IMR-90 (cell line): ENCODE data around the gene KLF2. TPM values are rescaled to one million over a fixed set of nuclear protein-coding genes. Genes with fewer than 3 reads are reported as not detected.

ENCODE experiments used
- ATAC-seq: fragments of 200-7000 bp; cut with Tn5 transposase; 2 replicates; pipeline ENCODE4 v1.9.1; 2020; ENCODE audit warnings: low read depth, mild to moderate bottlenecking, moderate library complexity
- BruUV-seq: library from RNA; stranded (reverse); fragments of 400-500 nt; replicated peaks from 2 replicates; lab custom pipeline; 2021; lab: Mats Ljungman, UMichigan
- CTCF ChIA-PET: fragments of 300-600 bp; formaldehyde crosslinking; extraction: SDS; loops from one replicate; lab custom pipeline; 2021; ENCODE audit warnings: antibody characterized with exemption; lab: Yijun Ruan, JAX
- POLR2A ChIA-PET: fragments of 300-600 bp; sonication (Branson Sonifier 250); formaldehyde crosslinking; loops from one replicate; lab custom pipeline; 2022; ENCODE audit warnings: antibody characterized with exemption; ENCODE audit not compliant: unreplicated experiment; lab: Charles Lee
- DNase-seq: peaks from one replicate; pipeline ENCODE4 v3.0.0; 2013
- H2AFZ ChIP-seq: replicated peaks from 2 replicates; pipeline ENCODE3; 2013; ENCODE audit warnings: low read length, mild to moderate bottlenecking; ENCODE audit not compliant: poor library complexity
- H2AK5ac ChIP-seq: 2 replicates; pipeline ENCODE4 v1.6.1; 2013; ENCODE audit warnings: low read depth, low read length, inconsistent platforms
- H2AK9ac ChIP-seq: replicated peaks from 2 replicates; pipeline ENCODE3; 2013; ENCODE audit warnings: mild to moderate bottlenecking, low read depth, low read length, moderate library complexity; ENCODE audit not compliant: poor library complexity
- H2BK120ac ChIP-seq: 2 replicates; pipeline ENCODE4 v1.6.1; 2013; ENCODE audit warnings: low read depth, low read length, inconsistent platforms
- H2BK15ac ChIP-seq: 3 replicates; pipeline ENCODE4 v1.6.1; 2013; ENCODE audit warnings: low read depth, low read length, inconsistent platforms
- H2BK20ac ChIP-seq: 2 replicates; pipeline ENCODE4 v1.6.1; 2013; ENCODE audit warnings: low read depth, mild to moderate bottlenecking, inconsistent platforms, low read length, moderate library complexity
- H2BK5ac ChIP-seq: 2 replicates; pipeline ENCODE4 v1.6.1; 2013; ENCODE audit warnings: mild to moderate bottlenecking, low read depth, low read length, inconsistent platforms; ENCODE audit not compliant: poor library complexity, severe bottlenecking
- H3K14ac ChIP-seq: replicated peaks from 2 replicates; pipeline ENCODE4 v1.6.1; 2013; ENCODE audit warnings: low read depth, low read length, inconsistent platforms
- H3K18ac ChIP-seq: 2 replicates; pipeline ENCODE4 v1.6.1; 2013; ENCODE audit warnings: low read depth, low read length, control low read depth
- H3K23ac ChIP-seq: 2 replicates; pipeline ENCODE4 v1.6.1; 2013; ENCODE audit warnings: low read depth, low read length, inconsistent platforms
- H3K27ac ChIP-seq: 2 replicates; pipeline ENCODE4 v1.5.1; 2013; ENCODE audit warnings: mild to moderate bottlenecking, control low read depth, low read length; ENCODE audit not compliant: insufficient read depth
- H3K27me3 ChIP-seq: 2 replicates; pipeline ENCODE4 v1.6.1; 2013; ENCODE audit warnings: low read length; ENCODE audit not compliant: control insufficient read depth, insufficient read depth
- H3K36me3 ChIP-seq: 2 replicates; pipeline ENCODE4 v1.6.1; 2013; ENCODE audit warnings: low read length, mixed read lengths; ENCODE audit not compliant: control insufficient read depth, insufficient read depth
- H3K4ac ChIP-seq: 2 replicates; pipeline ENCODE4 v1.6.1; 2013; ENCODE audit warnings: low read depth, low read length, inconsistent platforms
- H3K4me1 ChIP-seq: 2 replicates; pipeline ENCODE4 v1.6.1; 2013; ENCODE audit warnings: low read length, mixed read lengths; ENCODE audit not compliant: control insufficient read depth, insufficient read depth
- H3K4me2 ChIP-seq: 2 replicates; pipeline ENCODE4 v1.6.1; 2013; ENCODE audit warnings: low read depth, mild to moderate bottlenecking, control low read depth, low read length, moderate library complexity
- H3K4me3 ChIP-seq: 2 replicates; pipeline ENCODE4 v1.5.1; 2013; ENCODE audit warnings: low read depth, mild to moderate bottlenecking, control low read depth, low read length, moderate library complexity; ENCODE audit not compliant: insufficient read depth
- H3K56ac ChIP-seq: 2 replicates; pipeline ENCODE4 v1.6.1; 2013; ENCODE audit warnings: low read length, inconsistent platforms; ENCODE audit not compliant: insufficient read depth; ENCODE audit errors: extremely low read depth
- H3K79me1 ChIP-seq, 2 experiments: 2 replicates each; pipeline ENCODE4 v1.6.1; 2013; ENCODE audit warnings: low read length in 2 of 2, inconsistent platforms in 1 of 2, low read depth in 1 of 2
- H3K9ac ChIP-seq: 2 replicates; pipeline ENCODE4 v1.6.1; 2013; ENCODE audit warnings: low read depth, low read length, control low read depth
- H3K9me1 ChIP-seq: 2 replicates; pipeline ENCODE4 v1.6.1; 2013; ENCODE audit warnings: low read length, inconsistent platforms; ENCODE audit not compliant: insufficient read depth
- H3K9me3 ChIP-seq: 2 replicates; pipeline ENCODE4 v1.6.1; 2013; ENCODE audit warnings: low read length; ENCODE audit not compliant: control insufficient read depth, insufficient read depth
- H4K20me1 ChIP-seq: 2 replicates; pipeline ENCODE4 v1.6.1; 2013; ENCODE audit warnings: low read length, inconsistent platforms; ENCODE audit not compliant: insufficient read depth
- H4K5ac ChIP-seq: 2 replicates; pipeline ENCODE4 v1.6.1; 2013; ENCODE audit warnings: mild to moderate bottlenecking, low read depth, low read length, control low read depth
- H4K8ac ChIP-seq, 2 experiments: 2 replicates each; pipeline ENCODE4 v1.6.1; 2013; ENCODE audit warnings: low read depth in 2 of 2, low read length in 2 of 2, control low read depth in 1 of 2, inconsistent platforms in 1 of 2
- H4K91ac ChIP-seq: 2 replicates; pipeline ENCODE4 v1.6.1; 2013; ENCODE audit warnings: low read depth, low read length, inconsistent platforms; ENCODE audit not compliant: insufficient read depth
- ELK1 ChIP-seq: fragments of 150-350 bp; IDR thresholded peaks from 2 replicates; pipeline ENCODE4 v1.6.1; 2016; ENCODE audit warnings: low read depth, mild to moderate bottlenecking, low read length, moderate library complexity, borderline replicate concordance
- FOS ChIP-seq: fragments of 150-350 bp; IDR thresholded peaks from 2 replicates; pipeline ENCODE4 v1.6.1; 2016; ENCODE audit warnings: low read depth, low read length
- MAFK ChIP-seq: IDR thresholded peaks from 2 replicates; pipeline ENCODE4 v1.6.1; 2012; ENCODE audit warnings: low read depth, low read length, improper control_type of control experiment
- MAZ ChIP-seq: IDR thresholded peaks from 2 replicates; pipeline ENCODE4 v1.6.1; 2012; ENCODE audit warnings: low read depth, mild to moderate bottlenecking, low read length, improper control_type of control experiment, moderate library complexity, borderline replicate concordance
- NFE2L2 ChIP-seq: fragments of 150-350 bp; IDR thresholded peaks from 2 replicates; pipeline ENCODE4 v1.6.1; 2016; ENCODE audit warnings: low read depth, mild to moderate bottlenecking, low read length
- POLR2A ChIP-seq: IDR thresholded peaks from 2 replicates; pipeline ENCODE4 v1.6.1; 2012; ENCODE audit warnings: mild to moderate bottlenecking, low read depth, low read length
- WGBS, 2 experiments: methylation state at CpG; one replicate each; pipeline versions ENCODE4 v1.1.5 to v1.1.7; 2013; ENCODE audit warnings: missing lambda C conversion rate in 2 of 2; ENCODE audit not compliant: insufficient read length in 1 of 2; ENCODE audit errors: extremely low coverage in 2 of 2; 5-methylcytosine and 5-hydroxymethylcytosine counted together
- dilution Hi-C: fragments of 300-500 bp; cut with HindIII; formaldehyde crosslinking; loops from one replicate; pipeline ENCODE4 v1.14.3; 2018; ENCODE audit warnings: low sequenced_read_pairs; ENCODE audit not compliant: unreplicated experiment
- in situ Hi-C: fragments of 300-500 bp; cut with MboI; formaldehyde crosslinking; loops from 3 replicates; pipeline ENCODE4 v1.14.3; 2019; ENCODE audit warnings: low sequenced_read_pairs, inconsistent platforms, mixed read lengths
- intact Hi-C: fragments of 100-400 bp; cut with micrococcal nuclease; formaldehyde crosslinking; loops from 2 replicates; pipeline ENCODE4 v1.10.0; 2022
- polyA plus RNA-seq, 3 experiments: library from polyadenylated mRNA; depleted of rRNA; stranded (reverse); fragments of >200 nt; gene quantifications; 2 replicates each; pipeline ENCODE4 v1.2.3, GENCODE V29; 2012; ENCODE audit warnings: low replicate concordance in 1 of 3
- total RNA-seq: library from RNA; depleted of rRNA; stranded (reverse); fragments of >200 nt; gene quantifications from 2 replicates; pipeline ENCODE4 v1.2.3, GENCODE V29; 2012

The KLF2 gene
- total and polyA plus RNA-seq, 2 of the 4 experiments (the other 2 are of a cell fraction) = 1.1 to 34.4 TPM

DNA sequence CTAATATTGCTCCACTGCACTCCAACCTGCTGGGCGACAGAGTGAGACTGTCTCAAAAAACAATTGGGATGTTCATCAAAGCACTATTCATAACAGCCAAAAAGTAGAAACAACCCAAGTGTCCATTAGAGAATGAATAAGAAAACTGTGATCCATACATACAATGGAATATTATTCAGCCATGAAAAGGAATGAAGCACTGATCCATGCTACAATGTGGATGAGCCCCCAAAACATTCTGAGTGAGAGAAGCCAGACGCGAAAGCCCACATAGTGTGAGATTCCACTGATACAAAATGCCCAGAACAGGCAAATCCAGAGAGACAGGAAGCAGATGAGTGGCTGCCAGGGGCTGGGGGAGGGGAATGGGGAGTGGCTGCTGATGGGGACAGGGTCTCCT, 16.0 kb downstream of the KLF2 start:
- no peaks in the 10 kb centered on the region for H4K20me1 ChIP-seq
- dilution Hi-C loops (no loop called here), intact Hi-C loops (no loop called here), in situ Hi-C loops (no loop called here)
- H3K9me3 ChIP-seq = no peaks in the 10 kb centered on the region
- H2AK5ac ChIP-seq = peak overlapping the region; percentile 43
- H3K14ac ChIP-seq = no peak overlapping the region
- peaks cover 21% of the 10 kb centered on the region for H3K4me1 ChIP-seq
- no peak overlapping the region for H2AFZ ChIP-seq
- H2BK120ac ChIP-seq = no peak overlapping the region
- no peak overlapping the region for H2AK9ac ChIP-seq
- CTCF ChIA-PET = no interaction called here
- TF ChIP-seq FOS = no peak
- no peak for TF ChIP-seq ELK1
- no peak for TF ChIP-seq NFE2L2
- TF ChIP-seq MAZ = no peak
- no peak for TF ChIP-seq POLR2A
- no peak for TF ChIP-seq MAFK
- no peak overlapping the region for H3K4me2 ChIP-seq
- no peaks in the 10 kb centered on the region for H3K27me3 ChIP-seq
- POLR2A ChIA-PET = interaction anchor here (0.5 kb wide), 1 partner anchor 42 kb away, joined by 5 read pairs; no protein-coding TSS in a partner anchor
- H3K23ac ChIP-seq = no peak overlapping the region
- no peak overlapping the region for H3K4me3 ChIP-seq
- ATAC-seq (no peak), DNase-seq (no peak)
- H3K4ac ChIP-seq = no peak overlapping the region
- H3K9me1 ChIP-seq = peaks cover 13% of the 10 kb centered on the region
- no peaks in the 10 kb centered on the region for H3K36me3 ChIP-seq
- no CpG with 5 or more reads among the region's 3 CpGs for WGBS, 2 experiments
- no peak overlapping the region for H3K9ac ChIP-seq
- H3K56ac ChIP-seq = no peak overlapping the region
- no peaks in the 10 kb centered on the region; a peak in 1 of 4 replicates for H3K79me1 ChIP-seq
- no peak overlapping the region; the same call in 1 of the 2 replicates for H4K91ac ChIP-seq
- H4K8ac ChIP-seq = no peak overlapping the region
- H2BK15ac ChIP-seq = 0 out of 3 replicates have a peak overlapping the region, but pooled peaks have one; percentile 33
- H3K18ac ChIP-seq = no peak overlapping the region
- H2BK20ac ChIP-seq = no peak overlapping the region
- H4K5ac ChIP-seq = no peak overlapping the region
- H3K27ac ChIP-seq = no peak overlapping the region
- no TSS peak for BruUV-seq
- H2BK5ac ChIP-seq = no peak overlapping the region
